Measurements from ENCODE around the gene LIMS1. TPM values are rescaled to one million over a fixed set of nuclear protein-coding genes. Genes with fewer than 3 reads are reported as not detected.
"Not testable (repeated sequence)": the region's sequence is repeated elsewhere in the genome, so short reads cannot be mapped to it uniquely, and the experiment has no call there.

LIMS1 gene
- total RNA-seq (2014; rRNA removed; shearing (Covaris generic)) = 20.3 and 37.8 TPM in 2 replicates

- peak; percentile 93 for DNase-seq (ENCODE audit: low read depth)
Measured at GRCh38 chr2:108533832-108534583, at the start of gene LIMS1. Gene LIMS1 (plus strand): TSS chr2:108534470. CDS start chr2:108534563, 93 bp downstream.

DNA sequence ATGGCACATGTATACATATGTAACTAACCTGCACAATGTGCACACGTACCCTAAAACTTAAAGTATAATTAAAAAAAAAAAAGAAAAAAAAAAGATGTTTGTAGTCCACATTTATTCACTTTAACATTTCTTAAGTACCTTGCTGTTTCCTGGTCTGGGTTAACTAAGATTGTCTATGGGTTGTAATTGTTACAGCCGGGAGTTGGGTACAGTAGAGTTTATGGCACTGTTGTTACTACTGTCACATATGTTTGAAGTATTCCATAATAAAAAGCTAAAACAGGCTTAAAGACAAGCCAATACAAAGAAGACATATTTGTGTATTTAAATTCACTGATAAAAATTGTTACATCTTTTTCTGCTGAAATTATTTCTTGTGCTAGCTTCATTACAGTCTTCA is 49.0 kb upstream of the LIMS1 start:
- no peak for DNase-seq (ENCODE audit: low read depth)

DNA sequence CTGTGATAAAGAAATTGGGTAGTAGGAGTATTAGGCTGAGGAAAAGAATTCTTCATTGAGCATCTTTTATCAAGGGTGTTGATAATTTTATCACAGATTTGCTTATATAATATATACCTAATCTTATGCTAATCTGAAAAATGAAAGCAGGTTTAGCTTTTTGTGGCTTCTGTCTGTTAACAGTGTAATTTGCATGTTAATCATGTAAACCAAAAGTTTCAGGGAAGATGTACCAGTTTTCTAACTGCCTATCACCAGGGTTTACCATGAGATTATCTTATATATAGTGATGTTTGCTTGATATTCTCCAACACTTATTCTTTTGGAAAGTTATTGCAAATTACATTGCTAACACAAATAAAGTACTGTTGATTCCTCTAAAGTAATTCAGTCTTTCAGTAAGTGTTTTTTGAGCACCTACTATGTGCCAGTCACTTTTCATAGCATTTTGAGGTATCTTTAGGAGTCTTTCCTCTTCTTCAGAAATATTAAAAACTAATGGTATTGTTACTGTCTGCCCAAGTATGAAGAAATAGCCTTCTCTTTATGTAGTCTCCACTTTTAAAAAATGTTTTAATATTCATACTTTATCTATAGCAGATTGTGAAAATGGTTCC is 43.7 kb upstream of the LIMS1 start:
- DNase-seq (ENCODE audit: low read depth) = no peak

DNA sequence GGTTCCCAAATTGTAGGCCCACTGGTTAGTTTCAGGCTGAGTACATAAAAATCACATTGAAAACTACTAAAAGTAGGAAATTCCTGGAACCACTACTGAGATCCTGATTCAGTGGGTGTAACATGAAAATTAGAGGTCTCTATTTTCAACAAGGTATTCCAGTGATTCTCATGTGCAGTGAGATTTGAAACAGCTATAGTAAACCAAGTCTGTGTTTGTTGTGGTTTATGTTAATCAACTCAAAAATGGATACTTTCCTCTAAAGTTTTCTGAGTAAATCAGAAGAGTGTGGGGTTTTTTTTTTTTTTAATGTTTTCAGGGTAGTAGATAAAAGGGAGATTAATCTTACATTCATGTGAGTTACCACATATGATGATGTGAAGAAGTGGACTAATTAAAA is 42.4 kb upstream of the LIMS1 start:
- DNase-seq (ENCODE audit: low read depth) = no peak

DNA sequence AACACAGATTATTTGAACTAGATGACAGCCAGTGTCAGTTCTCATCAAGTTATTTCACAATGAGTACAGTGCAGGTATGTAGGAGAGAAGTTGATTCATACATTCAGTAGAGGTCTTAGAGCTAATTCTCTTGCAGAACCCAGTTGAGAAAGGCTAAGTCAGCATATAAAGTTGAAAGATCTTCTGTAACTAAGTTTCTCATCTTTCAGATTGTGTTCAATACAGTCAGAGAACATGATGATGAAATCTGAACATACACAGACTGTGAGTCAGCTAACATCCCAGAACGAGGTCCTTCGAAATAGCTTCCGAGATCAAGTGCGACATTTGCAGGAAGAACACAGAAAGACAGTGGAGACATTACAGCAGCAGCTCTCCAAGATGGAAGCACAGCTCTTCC is 41.9 kb upstream of the LIMS1 start:
- DNase-seq (ENCODE audit: low read depth) = peak; percentile 24

DNA sequence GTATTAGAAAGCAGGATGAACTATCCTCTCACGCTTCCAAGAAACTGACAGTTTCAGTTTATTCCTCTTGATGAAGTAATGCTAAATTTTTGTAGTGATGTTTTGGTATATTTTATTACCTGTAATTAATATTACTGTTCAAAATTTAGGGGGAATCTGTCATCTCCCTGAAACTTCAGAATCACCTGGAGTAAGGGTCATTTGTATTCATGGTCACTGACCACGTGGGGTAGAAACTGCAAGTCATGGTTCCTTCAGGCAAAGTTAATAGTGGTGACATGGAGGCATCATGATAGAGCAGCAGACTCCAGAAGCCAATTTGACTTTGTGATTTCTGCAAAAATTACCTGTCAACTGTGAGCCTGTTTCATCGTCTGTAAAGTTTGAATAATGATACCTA is 38.1 kb upstream of the LIMS1 start:
- not testable (repeated sequence) for DNase-seq (ENCODE audit: low read depth)

- peak; percentile 9 for DNase-seq (ENCODE audit: low read depth)
Measured at GRCh38 chr2:108507620-108508019, 26.6 kb upstream of the LIMS1 start.

DNA sequence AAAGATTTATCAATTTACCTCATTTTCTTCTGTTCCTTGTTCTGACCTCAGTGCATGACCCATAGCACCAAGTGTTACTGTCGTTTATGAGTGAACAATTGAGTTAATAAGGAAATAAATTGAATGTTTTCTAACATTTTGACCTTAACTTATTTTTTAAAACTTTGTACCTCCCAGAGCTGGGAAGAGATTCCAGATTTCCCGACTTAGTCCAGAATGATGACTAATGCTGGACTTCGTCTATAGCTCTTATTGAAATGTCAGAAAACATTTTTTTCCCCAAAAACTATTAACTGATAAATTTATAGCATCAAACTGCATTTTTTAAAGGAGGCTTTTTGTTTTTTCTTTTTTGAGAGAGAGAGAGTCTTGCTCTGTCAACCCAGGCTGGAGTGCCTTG is 21.8 kb upstream of the LIMS1 start:
- DNase-seq (ENCODE audit: low read depth) = not testable (repeated sequence)

DNA sequence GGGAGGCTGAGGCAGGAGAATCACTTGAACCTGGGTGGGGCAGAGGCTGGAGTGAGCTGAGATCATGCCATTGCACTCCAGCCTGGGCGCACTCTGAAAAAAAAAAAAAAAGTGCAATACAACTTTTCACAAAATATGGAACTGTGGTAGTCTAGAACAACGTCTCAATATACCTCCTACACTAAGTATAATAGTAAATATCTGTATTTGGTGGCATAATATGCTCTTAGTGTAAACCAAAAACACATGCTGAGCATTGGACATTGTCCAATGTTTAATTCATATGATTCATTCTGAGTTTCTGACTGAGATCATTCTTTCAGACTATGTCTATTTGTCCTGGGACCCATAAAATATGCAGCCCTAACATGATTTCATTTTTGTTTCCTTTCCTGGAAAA is 19.8 kb upstream of the LIMS1 start:
- not testable (repeated sequence) for DNase-seq (ENCODE audit: low read depth)

GRCh38 chr2:108524688-108525087 is 9.6 kb upstream of the LIMS1 start:
- not testable (repeated sequence) for DNase-seq (ENCODE audit: low read depth)

DNA sequence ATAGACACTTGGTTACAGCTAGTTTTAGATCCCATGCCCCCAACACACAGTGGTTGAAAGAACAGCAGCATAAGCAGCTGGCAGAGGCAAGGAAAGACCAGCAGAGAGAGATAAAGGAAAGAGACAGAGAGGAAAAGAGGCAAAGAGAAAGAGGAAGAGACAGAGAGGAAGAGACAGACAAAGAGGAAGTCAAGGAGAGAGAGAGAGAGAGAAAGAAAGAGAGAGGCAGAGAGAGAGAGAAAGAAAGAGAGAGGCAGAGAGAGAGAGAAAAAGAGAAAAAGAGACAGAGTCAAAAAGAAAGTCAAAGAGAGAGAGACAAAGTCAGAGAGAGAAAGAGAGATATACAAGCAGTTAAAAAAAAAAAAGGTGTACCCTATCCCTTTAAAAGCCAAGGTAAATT is 9.0 kb upstream of the LIMS1 start:
- DNase-seq (ENCODE audit: low read depth) = not testable (repeated sequence)

DNA sequence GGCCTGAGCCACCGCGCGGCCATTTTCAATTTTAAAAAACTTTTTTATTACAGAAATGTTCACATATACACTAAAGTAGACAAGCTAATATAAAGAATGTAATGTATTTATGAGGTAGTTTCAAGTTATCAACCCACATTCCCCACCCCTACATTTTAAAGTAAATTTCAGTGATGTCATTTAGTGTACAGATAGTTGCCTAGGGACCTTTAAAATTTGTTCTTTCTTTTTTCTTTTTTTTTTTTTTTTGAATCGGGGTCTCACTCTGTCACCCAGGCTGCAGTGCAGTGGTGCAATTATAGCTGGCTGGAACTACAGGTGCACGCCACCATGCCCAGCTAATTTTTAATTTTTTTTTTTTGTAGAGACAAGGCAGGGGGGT is 2.6 kb upstream of the LIMS1 start:
- DNase-seq (ENCODE audit: low read depth) = no peak

GRCh38 chr2:108534584-108535356 is 500 bp downstream of the LIMS1 start:
- peak; percentile 51 for DNase-seq (ENCODE audit: low read depth)

DNA sequence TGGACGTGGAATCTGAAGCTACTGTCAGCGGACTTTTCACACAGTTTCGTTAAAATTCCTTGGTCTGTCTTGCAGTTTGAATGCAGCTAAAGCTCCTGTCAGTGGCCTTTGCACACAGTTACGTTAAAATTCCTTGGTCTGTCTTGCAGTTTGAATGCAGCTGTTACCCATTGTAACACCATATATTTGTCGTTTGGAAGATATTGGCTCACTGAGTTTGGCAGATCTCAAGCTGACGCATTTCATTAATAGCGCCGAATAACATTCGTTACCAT is 1.0 kb downstream of the LIMS1 start:
- DNase-seq (ENCODE audit: low read depth) = peak; percentile 31

GRCh38 chr2:108536133-108536780 is 2.0 kb downstream of the LIMS1 start:
- DNase-seq (ENCODE audit: low read depth) = peak; percentile 55

GRCh38 chr2:108536911-108537310 is 2.6 kb downstream of the LIMS1 start:
- DNase-seq (ENCODE audit: low read depth) = no peak

GRCh38 chr2:108538000-108538625 is 3.8 kb downstream of the LIMS1 start:
- peak; percentile 7 for DNase-seq (ENCODE audit: low read depth)

- no peak for DNase-seq (ENCODE audit: low read depth)
Measured at GRCh38 chr2:108541451-108541850, 7.2 kb downstream of the LIMS1 start.

DNA sequence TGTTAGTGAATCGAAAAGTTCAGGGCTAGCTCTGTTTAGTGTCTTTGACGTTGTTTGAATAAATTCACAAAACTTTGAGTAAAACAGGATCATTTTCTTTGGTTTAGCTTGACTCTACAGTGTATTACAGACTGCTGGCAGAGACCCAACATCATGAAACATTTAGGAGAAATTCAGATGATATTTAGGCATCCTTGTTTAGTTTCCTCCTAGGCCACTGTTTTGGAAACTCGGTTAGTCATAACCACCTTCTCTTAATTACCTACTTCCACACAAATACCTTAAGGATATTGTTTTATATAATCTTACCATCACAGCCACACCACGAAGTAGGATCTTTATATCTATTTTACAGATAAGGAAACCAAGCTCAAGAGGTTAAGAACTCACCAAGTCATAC is 7.8 kb downstream of the LIMS1 start:
- peak; percentile 85 for DNase-seq (ENCODE audit: low read depth)

DNA sequence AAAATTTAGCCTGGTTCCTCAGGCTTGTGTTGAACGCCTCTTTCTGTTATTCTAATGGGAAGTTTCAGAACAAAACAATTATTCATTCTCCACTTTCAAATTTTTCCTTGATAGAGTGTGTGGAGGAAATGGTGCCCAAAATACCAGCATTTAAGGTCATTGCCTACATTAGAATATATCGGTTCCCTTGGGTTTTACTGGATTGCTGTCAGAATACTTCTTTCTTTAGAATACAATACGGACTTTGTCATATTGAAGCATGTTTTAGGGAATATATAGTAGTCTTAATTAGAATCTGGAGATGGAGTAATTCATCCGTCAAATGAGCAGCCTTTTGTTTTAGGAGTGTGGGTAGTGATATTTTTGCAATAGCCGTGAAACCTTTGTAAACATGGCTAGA is 13.3 kb downstream of the LIMS1 start:
- no peak for DNase-seq (ENCODE audit: low read depth)

DNA sequence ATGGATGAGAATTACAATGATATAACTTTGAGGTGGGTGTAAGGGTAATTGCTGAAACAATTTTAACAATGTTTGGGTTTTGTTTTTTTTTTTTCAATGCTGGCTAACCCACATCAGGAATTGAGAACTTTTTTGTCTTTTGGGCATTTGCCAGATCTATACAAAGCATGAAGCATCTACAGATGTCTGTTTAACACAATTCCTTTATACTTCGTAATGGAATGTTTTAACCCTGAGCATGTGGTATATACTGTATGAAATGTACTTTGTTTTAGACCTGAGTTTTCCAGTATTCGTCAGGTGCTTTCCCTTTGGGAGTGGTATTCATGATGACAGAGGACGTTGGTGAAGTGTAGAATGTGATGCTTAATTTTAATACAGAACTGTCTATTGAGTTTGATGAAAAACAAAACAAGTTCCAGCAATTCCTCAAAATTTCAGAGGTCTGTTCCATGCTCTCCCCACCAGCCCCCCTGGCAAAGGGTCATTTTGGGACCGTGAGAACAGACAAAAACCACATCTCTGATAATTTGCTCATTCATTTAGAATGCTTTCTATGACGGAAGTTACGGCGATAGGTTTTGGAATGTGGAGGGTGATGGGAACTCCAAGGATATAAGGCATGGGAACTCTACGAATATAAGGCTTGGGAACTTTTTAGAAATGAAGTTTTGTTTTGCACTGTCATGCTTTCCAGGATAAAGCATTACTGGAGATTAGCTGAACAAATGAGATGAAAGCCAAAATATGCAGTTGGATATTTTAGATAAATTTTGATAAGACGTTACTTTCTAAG is 14.1 kb downstream of the LIMS1 start:
- DNase-seq (ENCODE audit: low read depth) = no peak
